Measurements from ENCODE around the gene PDCD2L. TPM values are rescaled to one million over a fixed set of nuclear protein-coding genes. Genes with fewer than 3 reads are reported as not detected.
"Not testable (repeated sequence)": the region's sequence is repeated elsewhere in the genome, so short reads cannot be mapped to it uniquely, and the experiment has no call there.

The PDCD2L gene
- total RNA-seq, 2 experiments from 2014 or later, result 8.0 to 9.7 TPM

- CTCF ChIA-PET, result no interaction called here
- H3K36me3 Mint-ChIP-seq (ENCODE audit: low read depth), result peaks cover 74% of the 10 kb centered on the region
These were observed 57.3 kb downstream of the PDCD2L start for GRCh38 chr19:34461375-34462100.

GRCh38 chr19:34464785-34465184, 60.6 kb downstream of the PDCD2L start:
- H3K4me1 Mint-ChIP-seq, H3K9me3 Mint-ChIP-seq, POLR2A ChIA-PET, CTCF ChIA-PET, H3K27me3 Mint-ChIP-seq, H3K27ac Mint-ChIP-seq, DNase-seq, H3K4me3 Mint-ChIP-seq: not testable (repeated sequence)
- H3K36me3 Mint-ChIP-seq (ENCODE audit: low read depth), result peaks cover 78% of the 10 kb centered on the region

More at GRCh38 chr19:34461375-34462100, 57.3 kb downstream of the PDCD2L start:
- POLR2A ChIA-PET, result no interaction called here
- peaks cover 1% of the 10 kb centered on the region for H3K4me1 Mint-ChIP-seq
- no peak for DNase-seq
- no peak overlapping the region for H3K4me3 Mint-ChIP-seq
- no peaks in the 10 kb centered on the region for H3K27me3 Mint-ChIP-seq
- H3K27ac Mint-ChIP-seq, result no peak overlapping the region
- no peaks in the 10 kb centered on the region for H3K9me3 Mint-ChIP-seq

GRCh38 chr19:34468409-34468808, 64.2 kb downstream of the PDCD2L start:
- POLR2A ChIA-PET, result interaction anchor here (1.1 kb wide), 1 partner anchor 46 kb away, joined by 4 read pairs; no protein-coding TSS in a partner anchor
- CTCF ChIA-PET, result no interaction called here
- no peaks in the 10 kb centered on the region for H3K4me1 Mint-ChIP-seq
- H3K9me3 Mint-ChIP-seq, result no peaks in the 10 kb centered on the region
- no peak for DNase-seq
- no peak overlapping the region for H3K4me3 Mint-ChIP-seq
- H3K27ac Mint-ChIP-seq, result no peak overlapping the region
- H3K36me3 Mint-ChIP-seq (ENCODE audit: low read depth), result peaks cover 73% of the 10 kb centered on the region
- no peaks in the 10 kb centered on the region for H3K27me3 Mint-ChIP-seq

GRCh38 chr19:34469026-34469425, 64.8 kb downstream of the PDCD2L start:
- H3K27me3 Mint-ChIP-seq, H3K4me1 Mint-ChIP-seq, DNase-seq, H3K27ac Mint-ChIP-seq, H3K4me3 Mint-ChIP-seq, H3K9me3 Mint-ChIP-seq, CTCF ChIA-PET: not testable (repeated sequence)
- POLR2A ChIA-PET, result interaction anchor here (1.1 kb wide), 1 partner anchor 47 kb away, joined by 4 read pairs; no protein-coding TSS in a partner anchor
- peaks cover 71% of the 10 kb centered on the region for H3K36me3 Mint-ChIP-seq (ENCODE audit: low read depth)

- H3K27ac Mint-ChIP-seq, result no peak overlapping the region
- H3K9me3 Mint-ChIP-seq, result no peaks in the 10 kb centered on the region
- H3K4me3 Mint-ChIP-seq, result no peak overlapping the region
- H3K27me3 Mint-ChIP-seq, result no peaks in the 10 kb centered on the region
- ChIA-PET CTCF (no interaction called here), POLR2A (interaction anchor here (2.0 kb wide), 1 partner anchor 10 kb away, joined by 5 read pairs; the partner anchor contains the start of gene WTIP)
- DNase-seq, result no peak
- peaks cover 8% of the 10 kb centered on the region for H3K4me1 Mint-ChIP-seq
- H3K36me3 Mint-ChIP-seq (ENCODE audit: low read depth), result peaks cover 54% of the 10 kb centered on the region
These were observed 67.9 kb downstream of the PDCD2L start for GRCh38 chr19:34471906-34472700.

GRCh38 chr19:34474233-34474989, 70.2 kb downstream of the PDCD2L start:
- Mint-ChIP-seq H3K27ac (no peak overlapping the region), H3K4me3 (no peak overlapping the region), H3K9me3 (no peaks in the 10 kb centered on the region), H3K36me3 (ENCODE audit: low read depth) (peaks cover 39% of the 10 kb centered on the region), H3K4me1 (peaks cover 8% of the 10 kb centered on the region), H3K27me3 (peaks cover 6% of the 10 kb centered on the region)
- no peak for DNase-seq
- ChIA-PET CTCF (no interaction called here), POLR2A (no interaction called here)

- no peak overlapping the region for H3K4me3 Mint-ChIP-seq
- ChIA-PET CTCF (no interaction called here), POLR2A (no interaction called here)
- DNase-seq, result no peak
- peaks cover 8% of the 10 kb centered on the region for H3K4me1 Mint-ChIP-seq
- no peak overlapping the region for H3K27ac Mint-ChIP-seq
- H3K27me3 Mint-ChIP-seq, result peaks cover 12% of the 10 kb centered on the region
- H3K9me3 Mint-ChIP-seq, result no peaks in the 10 kb centered on the region
- peaks cover 31% of the 10 kb centered on the region for H3K36me3 Mint-ChIP-seq (ENCODE audit: low read depth)
These were observed 71.1 kb downstream of the PDCD2L start for GRCh38 chr19:34475026-34475974.

Other genes with a start within 250 kb of the PDCD2L start
- gene LSM14A, start 231.9 kb upstream of the PDCD2L start, total RNA-seq, result 100 to 1,000 TPM; 120 to 129 TPM
- 10 to 100 TPM; 14.3 to 14.4 TPM for gene GARRE1, start 149.8 kb upstream of the PDCD2L start, total RNA-seq
- gene GPI, start 39.2 kb upstream of the PDCD2L start, total RNA-seq, result 100 to 1,000 TPM; 658 to 662 TPM
- gene UBA2, start 24.0 kb downstream of the PDCD2L start, total RNA-seq, result 100 to 1,000 TPM; 109 to 122 TPM
- gene WTIP, start 77.4 kb downstream of the PDCD2L start, total RNA-seq, result under 1 TPM; 0.55 to 0.85 TPM

All from activated CD4-positive, alpha-beta memory T cell treated with anti-CD3 and anti-CD28 coated beads, Interleukin-2, amount 10 ng/mL, durations not matched to agents 7 days and 5 days (primary cell).